Loucy (cell line): ENCODE measurements around the gene NPSR1.
"Not testable (repeated sequence)": the region's sequence is repeated elsewhere in the genome, so short reads cannot be mapped to it uniquely, and the experiment has no call there.

Experiments
- CTCF ChIP-seq: fragments of 200-600 bp; sonication (generic); conservative IDR thresholded peaks from 2 replicates; pipeline ENCODE4 v1.5.1; 2014; ENCODE audit warnings: mild to moderate bottlenecking, antibody characterized with exemption, low read length
- EZH2phosphoT487 ChIP-seq: fragments of 200-600 bp; IDR thresholded peaks from 2 replicates; pipeline ENCODE4 v1.6.1; 2018; ENCODE audit warnings: antibody characterized with exemption, mild to moderate bottlenecking, moderate library complexity, borderline replicate concordance

GRCh38 chr7:34814203-34814842 lies 156.3 kb downstream of the NPSR1 start:
- not testable (repeated sequence) for TF ChIP-seq CTCF, EZH2phosphoT487
